ENCODE results near the gene B4GALT6.

The B4GALT6 gene

GRCh38 chr18:31633392-31634330 is 50.7 kb downstream of the B4GALT6 start:
- DNase-seq (ENCODE audit: low spot score), result no peak
- no peak for TF ChIP-seq CTCF (IDR thresholded peaks at IDR 0.05)
- H3K4me3 ChIP-seq, result no peak overlapping the region
- H3K27ac ChIP-seq, result no peak overlapping the region

- Histone ChIP-seq H3K27ac (no peak overlapping the region), H3K4me3 (no peak overlapping the region)
- DNase-seq (ENCODE audit: low spot score), result no peak
- TF ChIP-seq CTCF (IDR thresholded peaks at IDR 0.05), result no peak
These were observed 52.0 kb downstream of the B4GALT6 start for GRCh38 chr18:31632356-31632755.

- no peak for DNase-seq (ENCODE audit: low spot score)
- TF ChIP-seq CTCF (IDR thresholded peaks at IDR 0.05), result no peak
- no peak overlapping the region for H3K4me3 ChIP-seq
These were observed 52.9 kb downstream of the B4GALT6 start for GRCh38 chr18:31631526-31631925.

GRCh38 chr18:31630549-31630948 is 53.8 kb downstream of the B4GALT6 start:
- no peak for TF ChIP-seq CTCF (IDR thresholded peaks at IDR 0.05)
- DNase-seq (ENCODE audit: low spot score), result no peak
- H3K4me3 ChIP-seq, result no peak overlapping the region
- no peak overlapping the region for H3K27ac ChIP-seq

More at GRCh38 chr18:31631526-31631925, 52.9 kb downstream of the B4GALT6 start:
- no peak overlapping the region for H3K27ac ChIP-seq

- no peak for DNase-seq (ENCODE audit: low spot score)
- TF ChIP-seq CTCF (IDR thresholded peaks at IDR 0.05), result no peak
- no peak overlapping the region for H3K4me3 ChIP-seq
- H3K27ac ChIP-seq, result no peak overlapping the region
These were observed 58.0 kb downstream of the B4GALT6 start for GRCh38 chr18:31626409-31626808.

GRCh38 chr18:31624892-31625640 is 59.3 kb downstream of the B4GALT6 start:
- DNase-seq (ENCODE audit: low spot score), result no peak
- no peak for TF ChIP-seq CTCF (IDR thresholded peaks at IDR 0.05)
- H3K27ac ChIP-seq, result no peak overlapping the region

More at GRCh38 chr18:31624892-31625640, 59.3 kb downstream of the B4GALT6 start:
- no peak overlapping the region for H3K4me3 ChIP-seq
